HCT116 (cell line): ENCODE measurements around the gene IFI44. TPM values are rescaled to one million over a fixed set of nuclear protein-coding genes. Genes with fewer than 3 reads are reported as not detected.

Source experiments
- ATAC-seq: fragments of 200-7000 bp; cut with Tn5 transposase; 2 replicates; pipeline ENCODE4 v1.9.1; 2020; ENCODE audit warnings: mild to moderate bottlenecking, moderate library complexity
- BruUV-seq: library from RNA; stranded (reverse); fragments of 400-500 nt; replicated peaks from 2 replicates; lab custom pipeline; 2021; lab: Mats Ljungman, UMichigan
- CTCF ChIA-PET: fragments of 300-600 bp; sonication (Branson Sonifier 250); formaldehyde crosslinking; loops from one replicate; lab custom pipeline; 2021; ENCODE audit warnings: antibody characterized with exemption; lab: Charles Lee
- POLR2A ChIA-PET: fragments of 300-600, 350-600 bp; sonication (Branson Sonifier 250); formaldehyde crosslinking; loops from one replicate; lab custom pipeline; 2021; ENCODE audit warnings: antibody characterized with exemption; lab: Charles Lee
- RAD21 ChIA-PET, 2 experiments: fragments of 300-600 bp; sonication (Branson Sonifier 250); formaldehyde crosslinking; loops; one replicate each; lab custom pipeline; 2023; ENCODE audit warnings: low total read pairs in 2 of 2; ENCODE audit not compliant: uncharacterized antibody in 2 of 2, unreplicated experiment in 2 of 2, low non-redundant PET in 1 of 2; lab: Charles Lee
- DNase-seq: peaks from one replicate; pipeline ENCODE4 v3.0.0-alpha.2; 2010; ENCODE audit warnings: low read depth, low spot score
- H2AFZ ChIP-seq: fragments of 200-600 bp; shearing (Covaris generic), sonication (generic); 2 replicates; pipeline ENCODE4 v1.6.1; 2017; ENCODE audit warnings: low read depth, mixed run types, mixed read lengths, antibody characterized with exemption, low read length; ENCODE audit not compliant: poor library complexity, severe bottlenecking
- H3K27ac ChIP-seq: 2 replicates; pipeline ENCODE4 v1.5.1; 2012; ENCODE audit warnings: low read depth, low read length
- H3K27me3 ChIP-seq: fragments of 200-600 bp; sonication (generic); 2 replicates; pipeline ENCODE4 v1.6.1; 2016; ENCODE audit warnings: mixed run types, low read length, mixed read lengths; ENCODE audit not compliant: insufficient read depth
- H3K36me3 ChIP-seq, 2 experiments: fragments of 200-500 bp in 1 of 2; fragments of 200-600 bp in 1 of 2; sonication (Bioruptor generic) in 1 of 2; sonication (generic) in 1 of 2; 2 replicates each; pipeline versions ENCODE4 v1.5.1 to v1.6.1; 2014 to 2016; ENCODE audit warnings: low read length in 2 of 2, inconsistent platforms in 1 of 2, mixed read lengths in 1 of 2, mixed run types in 1 of 2; ENCODE audit not compliant: insufficient read depth in 2 of 2, control insufficient read depth in 1 of 2
- H3K4me1 ChIP-seq, 2 experiments: fragments of 200-600 bp in 1 of 2; sonication (generic) in 1 of 2; 2 replicates each; pipeline versions ENCODE4 v1.5.1 to v1.6.1; 2012 to 2017; ENCODE audit warnings: low read length in 2 of 2, inconsistent platforms in 1 of 2, mild to moderate bottlenecking in 1 of 2, mixed read lengths in 1 of 2, mixed run types in 1 of 2, moderate library complexity in 1 of 2; ENCODE audit not compliant: insufficient read depth in 2 of 2, control insufficient read depth in 1 of 2
- H3K4me2 ChIP-seq: fragments of 200-600 bp; sonication (generic); 2 replicates; pipeline ENCODE4 v1.6.1; 2017; ENCODE audit warnings: mixed run types, low read length, mixed read lengths
- H3K4me3 ChIP-seq, 2 experiments: fragments of 200-600 bp in 1 of 2; sonication (generic) in 1 of 2; replicated peaks in 1 of 2; 2 replicates each; pipeline ENCODE4 v1.5.1; 2011 to 2016; ENCODE audit warnings: low read length in 2 of 2, control low read depth in 1 of 2, low read depth in 1 of 2, mild to moderate bottlenecking in 1 of 2, mixed read lengths in 1 of 2, mixed run types in 1 of 2
- H3K79me2 ChIP-seq: fragments of 200-600 bp; sonication (generic); 2 replicates; pipeline ENCODE4 v1.6.1; 2017; ENCODE audit warnings: mild to moderate bottlenecking, mixed run types, low read length, moderate library complexity, mixed read lengths; ENCODE audit not compliant: insufficient read depth
- H3K9ac ChIP-seq: fragments of 200-600 bp; sonication (generic); 2 replicates; pipeline ENCODE4 v1.6.1; 2016; ENCODE audit warnings: low read length, mixed read lengths
- H3K9me2 ChIP-seq: fragments of 200-600 bp; sonication (generic), shearing (Covaris generic); 2 replicates; pipeline ENCODE4 v1.6.1; 2017; ENCODE audit warnings: mixed run types, mild to moderate bottlenecking, moderate library complexity; ENCODE audit not compliant: insufficient read depth
- H3K9me3 ChIP-seq, 2 experiments: fragments of 200-500 bp in 1 of 2; fragments of 200-600 bp in 1 of 2; sonication (Bioruptor generic) in 1 of 2; sonication (generic) in 1 of 2; 2 replicates each; pipeline ENCODE4 v1.6.1; 2014 to 2017; ENCODE audit warnings: low read length in 2 of 2, mixed read lengths in 2 of 2, inconsistent platforms in 1 of 2, low read depth in 1 of 2, mild to moderate bottlenecking in 1 of 2, mixed run types in 1 of 2, moderate library complexity in 1 of 2; ENCODE audit not compliant: control insufficient read depth in 1 of 2, insufficient read depth in 1 of 2
- H4K20me1 ChIP-seq: fragments of 200-600 bp; sonication (generic), shearing (Covaris generic); 2 replicates; pipeline ENCODE4 v1.6.1; 2017; ENCODE audit warnings: mixed run types, mild to moderate bottlenecking, moderate library complexity; ENCODE audit not compliant: insufficient read depth
- ATF3 ChIP-seq: IDR thresholded peaks from 2 replicates; pipeline ENCODE4 v1.6.1; 2012
- CEBPB ChIP-seq: IDR thresholded peaks from 2 replicates; pipeline ENCODE4 v1.6.1; 2012; ENCODE audit warnings: low read depth
- EGR1 ChIP-seq: IDR thresholded peaks from 2 replicates; pipeline ENCODE4 v1.6.1; 2012; ENCODE audit warnings: low read depth
- ELF1 ChIP-seq: IDR thresholded peaks from 2 replicates; pipeline ENCODE4 v1.6.1; 2012; ENCODE audit warnings: low read depth, borderline replicate concordance
- EZH2 ChIP-seq: fragments of 200-600 bp; sonication (generic); IDR thresholded peaks from 2 replicates; pipeline ENCODE4 v1.6.1; 2017; ENCODE audit warnings: antibody characterized with exemption, mixed run types
- JUND ChIP-seq: IDR thresholded peaks from 2 replicates; pipeline ENCODE4 v1.6.1; 2012
- MAX ChIP-seq: IDR thresholded peaks from 2 replicates; pipeline ENCODE4 v1.6.1; 2012
- POLR2A ChIP-seq: IDR thresholded peaks from 2 replicates; pipeline ENCODE4 v1.7.0; 2011; ENCODE audit warnings: borderline replicate concordance; ENCODE audit not compliant: insufficient read depth, insufficient read length; ENCODE audit errors: extremely low read depth
- POLR2AphosphoS5 ChIP-seq: IDR thresholded peaks from 2 replicates; pipeline ENCODE4 v1.6.1; 2011; ENCODE audit warnings: mild to moderate bottlenecking, low read depth, low read length, moderate library complexity
- RAD21 ChIP-seq: IDR thresholded peaks from 2 replicates; pipeline ENCODE4 v1.6.1; 2012; ENCODE audit warnings: low read depth, mild to moderate bottlenecking
- REST ChIP-seq: IDR thresholded peaks from 2 replicates; pipeline ENCODE4 v1.6.1; 2012; ENCODE audit warnings: low read depth
- SIN3A ChIP-seq: IDR thresholded peaks from 2 replicates; pipeline ENCODE4 v1.6.1; 2012; ENCODE audit warnings: low read depth
- SP1 ChIP-seq: IDR thresholded peaks from 2 replicates; pipeline ENCODE4 v1.6.1; 2012; ENCODE audit warnings: low read depth
- YY1 ChIP-seq: IDR thresholded peaks from 2 replicates; pipeline ENCODE4 v1.6.1; 2011; ENCODE audit warnings: low read length, low read depth, moderate library complexity, mild to moderate bottlenecking; ENCODE audit not compliant: insufficient replicate concordance; ENCODE audit errors: extremely low read depth
- ZBTB33 ChIP-seq: IDR thresholded peaks from 2 replicates; pipeline ENCODE4 v1.6.1; 2011; ENCODE audit warnings: mild to moderate bottlenecking, low read length, moderate library complexity; ENCODE audit not compliant: insufficient replicate concordance; ENCODE audit errors: extremely low read depth
- ZFX ChIP-seq: fragments of 450-650 bp; IDR thresholded peaks from 2 replicates; pipeline ENCODE4 v1.6.1; 2017
- ZNF274 ChIP-seq: fragments of 200-500 bp; sonication (Bioruptor generic); IDR thresholded peaks from 2 replicates; pipeline ENCODE4 v1.6.1; 2014; ENCODE audit warnings: mild to moderate bottlenecking, low read depth, low read length, inconsistent platforms
- intact Hi-C: fragments of 100-400 bp; cut with micrococcal nuclease; formaldehyde crosslinking; loops from 2 replicates; pipeline ENCODE4 v1.10.0; 2022
- total RNA-seq: library from RNA; stranded (reverse); gene quantifications from one replicate; pipeline ENCODE4 v1.2.1, GENCODE V29; 2021; ENCODE audit not compliant: unreplicated experiment

IFI44 gene
- total RNA-seq, 1 experiment from 2014 or later: 0.66 TPM

- RAD21 ChIA-PET: no interaction called here
- H3K9me3 ChIP-seq: no peaks in the 10 kb centered on the region
- no peaks in the 10 kb centered on the region for H3K27me3 ChIP-seq
- no peak overlapping the region for H2AFZ ChIP-seq
- no peak overlapping the region for H3K4me3 ChIP-seq
- H3K79me2 ChIP-seq: no peaks in the 10 kb centered on the region
- POLR2A ChIA-PET: no interaction called here
- no peaks in the 10 kb centered on the region for H3K36me3 ChIP-seq
- CTCF ChIA-PET: no interaction called here
- no peak overlapping the region for H3K27ac ChIP-seq
- DNase-seq (no peak), ATAC-seq (no peak)
- no TSS peak for BruUV-seq
- H3K4me2 ChIP-seq: no peak overlapping the region
- no peaks in the 10 kb centered on the region for H3K4me1 ChIP-seq
- H3K9ac ChIP-seq: no peak overlapping the region
- TF ChIP-seq ZBTB33 (no peak), JUND (no peak), SP1 (no peak), EGR1 (no peak), REST (no peak), POLR2A (no peak), ZFX (no peak), ATF3 (no peak), CEBPB (no peak), POLR2AphosphoS5 (no peak), ELF1 (no peak), EZH2 (no peak), ZNF274 (no peak), RAD21 (no peak), SIN3A (no peak), MAX (no peak), YY1 (no peak)
- no peaks in the 10 kb centered on the region for H3K9me2 ChIP-seq
- H4K20me1 ChIP-seq: no peaks in the 10 kb centered on the region
- intact Hi-C loops: no loop called here
Measured at GRCh38 chr1:78665809-78666208, 16.2 kb downstream of the IFI44 start.
